Psoas muscle (tissue), 8 donors: ENCODE results near the gene BRD7. TPM values are rescaled to one million over a fixed set of nuclear protein-coding genes. Genes with fewer than 3 reads are reported as not detected.

Experiments used
- ATAC-seq, 4 donors: fragments of 200-7000 bp; cut with Tn5 transposase; one replicate each; pipeline ENCODE4 v1.9.1; 2020; ENCODE audit warnings: moderate library complexity in 3 of 4, mild to moderate bottlenecking in 2 of 4
- DNase-seq, 2 donors: peaks; one replicate each; pipeline ENCODE4 v3.0.0-alpha.2; 2020
- H3K27ac ChIP-seq: fragments of 200-600 bp; one replicate; pipeline ENCODE4 v1.8.0; 2022
- H3K27me3 ChIP-seq, 3 donors: fragments of 200-600 bp in 1 of 3; one replicate each; pipeline versions ENCODE4 v1.6.1 to v1.8.0; 2013 to 2022; ENCODE audit warnings: low read length in 2 of 3, mild to moderate bottlenecking in 2 of 3, moderate library complexity in 1 of 3; ENCODE audit not compliant: insufficient read depth in 3 of 3
- H3K36me3 ChIP-seq, 2 donors: fragments of 200-600 bp in 1 of 2; one replicate each; pipeline versions ENCODE4 v1.6.1 to v1.8.0; 2013 to 2022; ENCODE audit warnings: low read depth in 1 of 2, mild to moderate bottlenecking in 1 of 2, moderate library complexity in 1 of 2; ENCODE audit not compliant: insufficient read depth in 1 of 2
- H3K4me1 ChIP-seq: fragments of 200-600 bp; one replicate; pipeline ENCODE4 v1.8.0; 2022
- H3K4me3 ChIP-seq: fragments of 200-600 bp; one replicate; pipeline ENCODE4 v1.8.0; 2022; ENCODE audit warnings: mild to moderate bottlenecking
- H3K9me3 ChIP-seq: fragments of 200-600 bp; one replicate; pipeline ENCODE4 v1.8.0; 2022
- CTCF ChIP-seq: fragments of 200-600 bp; IDR thresholded peaks from one replicate; pipeline ENCODE4 v1.8.0; 2022; ENCODE audit warnings: antibody characterized with exemption
- whole genome bisulfite sequencing, 3 donors: extraction: QIAGEN DNeasy Blood & Tissue Kit; methylation state at CpG; one replicate each; pipeline versions ENCODE4 v1.1.6 to v1.1.7; 2013; 5-methylcytosine and 5-hydroxymethylcytosine counted together
- intact Hi-C, 2 donors: fragments of 100-400 bp; cut with DNase I; formaldehyde crosslinking; loops; one replicate each; pipeline versions ENCODE4 v1.11.0 to v1.14.2; 2022
- polyA plus RNA-seq, 3 donors: library from polyadenylated mRNA; stranded (reverse); fragments of 200-250 nt; gene quantifications; one replicate each; pipeline ENCODE4 v1.2.3, GENCODE V29; 2013
- total RNA-seq, 4 donors: library from RNA; stranded (reverse); fragmentation: NEBNext Ultra II Directional in 2 of 4; extraction: Animal tissue kit (Norgen Biotek cat#: 25700) in 2 of 4; gene quantifications; one replicate each; pipeline versions ENCODE4 v1.2.1 to v1.2.4, GENCODE V29; 2021 to 2023
- donor health status: healthy with polysubstance abuse.
- donor health status: DM: no; HTN: no; CAD: no; lungs with moderate emphysema.
- donor health status: Bipolar disorder and iron deficiency.
- donor health status: healthy.
- donor health status: DM: yes; HTN: yes; CAD: no.
- donor health status: DM: no; HTN: no; CAD: no.
- donor health status: DM: no; HTN: no; CAD: no.
- donor health status: DM: yes; HTN: yes; CAD: no.

The BRD7 gene
- total and polyA plus RNA-seq, 7 donors = 32.4 to 77.1 (median 49.1) TPM

- DNase-seq (peak; percentile 8 to 35), ATAC-seq (no peak)
- Histone ChIP-seq H3K9me3 (no peaks in the 10 kb centered on the region), H3K27ac (no peak overlapping the region), H3K27me3 (no peaks in the 10 kb centered on the region), H3K4me3 (no peak overlapping the region), H3K4me1 (peaks cover 11% of the 10 kb centered on the region), H3K36me3 (no peaks in the 10 kb centered on the region)
- no peak for TF ChIP-seq CTCF
- intact Hi-C loops = no loop called here
- WGBS, 3 donors = 57 to 75% (median 62%) methylated on average over 19 to 21 of the region's 21 CpGs
These were observed 87.3 kb downstream of the BRD7 start for GRCh38 chr16:50281391-50282009.

- H3K36me3 ChIP-seq = no peaks in the 10 kb centered on the region
- no peaks in the 10 kb centered on the region for H3K27me3 ChIP-seq
- no peak overlapping the region for H3K27ac ChIP-seq
- H3K4me3 ChIP-seq = no peak overlapping the region
- ATAC-seq (no peak), DNase-seq (peak; percentile 5 to 29)
- no peak for TF ChIP-seq CTCF
- WGBS, 3 donors = 81 to 98% (median 82%) methylated on average over 4 to 5 of the region's 5 CpGs
- peaks cover 11% of the 10 kb centered on the region for H3K4me1 ChIP-seq
- intact Hi-C loops = no loop called here
- no peaks in the 10 kb centered on the region for H3K9me3 ChIP-seq
These were observed 87.9 kb downstream of the BRD7 start for GRCh38 chr16:50280932-50281331.

GRCh38 chr16:50279504-50279865 lies 89.3 kb downstream of the BRD7 start:
- ATAC-seq (no peak), DNase-seq (no peak)
- no peak for TF ChIP-seq CTCF
- no peaks in the 10 kb centered on the region for H3K27me3 ChIP-seq
- no peaks in the 10 kb centered on the region for H3K9me3 ChIP-seq
- intact Hi-C loops = no loop called here
- peaks cover 11% of the 10 kb centered on the region for H3K4me1 ChIP-seq
- WGBS, 3 donors = 73 to 86% (median 75%) methylated on average over 2 of the region's 2 CpGs
- H3K27ac ChIP-seq = no peak overlapping the region
- H3K36me3 ChIP-seq = no peaks in the 10 kb centered on the region
- no peak overlapping the region for H3K4me3 ChIP-seq

- Histone ChIP-seq H3K27ac (no peak overlapping the region), H3K4me1 (peaks cover 7% of the 10 kb centered on the region)
- WGBS, 3 donors = 57 to 77% (median 58%) methylated on average over 3 of the region's 3 CpGs
These were observed 90.5 kb downstream of the BRD7 start for GRCh38 chr16:50278251-50278650.

More at GRCh38 chr16:50278251-50278650, 90.5 kb downstream of the BRD7 start:
- TF ChIP-seq CTCF = no peak
- Histone ChIP-seq H3K4me3 (no peak overlapping the region), H3K9me3 (no peaks in the 10 kb centered on the region), H3K36me3 (no peaks in the 10 kb centered on the region), H3K27me3 (no peaks in the 10 kb centered on the region)
- intact Hi-C loops = no loop called here
- DNase-seq = no peak
- ATAC-seq = no peak
